Heart left ventricle (tissue), 16 donors: ENCODE measurements around the gene TGM2. TPM values are rescaled to one million over a fixed set of nuclear protein-coding genes. Genes with fewer than 3 reads are reported as not detected.
A peak's percentile ranks its signal among the peaks of the same experiment; 100 is the strongest.

Source experiments
- ATAC-seq, 4 donors: fragments of 200-7000 bp; cut with Tn5 transposase; one replicate each; pipeline ENCODE4 v1.9.1; 2020 to 2022; ENCODE audit warnings: moderate library complexity in 4 of 4, mild to moderate bottlenecking in 3 of 4, moderate number of reproducible peaks in 1 of 4
- DNase-seq, 5 donors: peaks; one replicate each; pipeline ENCODE4 v3.0.0-alpha.2; 2020
- H3K27ac ChIP-seq, 12 donors: fragments of 200-600 bp; sonication (generic) in 4 of 12; one replicate each; pipeline versions ENCODE4 v1.5.0 to v1.8.0; 2016 to 2022; ENCODE audit warnings: mild to moderate bottlenecking in 2 of 12
- H3K27me3 ChIP-seq, 9 donors: fragments of 200-600 bp; sonication (generic) in 2 of 9; one replicate each; pipeline versions ENCODE4 v1.5.1 to v1.8.0; 2016 to 2022; ENCODE audit warnings: mild to moderate bottlenecking in 3 of 9
- H3K36me3 ChIP-seq, 9 donors: fragments of 200-600 bp; sonication (generic) in 2 of 9; one replicate each; pipeline versions ENCODE4 v1.5.0 to v1.8.0; 2018 to 2022; ENCODE audit warnings: mild to moderate bottlenecking in 2 of 9
- H3K4me1 ChIP-seq, 12 donors: fragments of 200-600 bp; sonication (generic) in 4 of 12; one replicate each; pipeline versions ENCODE4 v1.5.0 to v1.8.0; 2016 to 2022; ENCODE audit warnings: mild to moderate bottlenecking in 3 of 12
- H3K4me3 ChIP-seq, 12 donors: fragments of 200-600 bp; sonication (generic) in 4 of 12; one replicate each; pipeline versions ENCODE4 v1.5.0 to v1.8.0; 2017 to 2022; ENCODE audit warnings: mild to moderate bottlenecking in 9 of 12, moderate library complexity in 4 of 12
- H3K9me3 ChIP-seq, 12 donors: fragments of 200-600 bp; sonication (generic) in 4 of 12; one replicate each; pipeline versions ENCODE4 v1.5.0 to v1.8.0; 2016 to 2022; ENCODE audit warnings: mild to moderate bottlenecking in 1 of 12
- POLR2A ChIP-seq, 2 donors: fragments of 450-650 bp; IDR thresholded peaks; one replicate each; pipeline ENCODE4 v1.6.1; 2017; ENCODE audit warnings: antibody characterized with exemption in 2 of 2, mild to moderate bottlenecking in 2 of 2, moderate library complexity in 2 of 2
- WGBS, 4 donors: extraction: QIAGEN DNeasy Blood & Tissue Kit in 2 of 4; methylation state at CpG; one replicate each; pipeline versions ENCODE4 v1.1.5 to v1.1.7; 2013 to 2018; 5-methylcytosine and 5-hydroxymethylcytosine counted together
- intact Hi-C, 10 donors: fragments of 100-400 bp; cut with DNase I; formaldehyde crosslinking; loops; one replicate each; pipeline versions ENCODE4 v1.11.1 to v1.14.2; 2022
- polyA plus RNA-seq, 2 donors: library from polyadenylated mRNA; stranded (reverse); fragments of 200-250 nt; gene quantifications; one replicate each; pipeline ENCODE4 v1.2.3, GENCODE V29; 2013
- total RNA-seq, 9 donors: library from RNA; depleted of rRNA in 2 of 9; stranded (reverse); fragments of >200 nt in 2 of 9; fragmentation: NEBNext Ultra II Directional in 3 of 9; extraction: Animal tissue kit (Norgen Biotek cat#: 25700) in 3 of 9; gene quantifications; one replicate each; pipeline versions ENCODE4 v1.1.0 to v1.2.4, GENCODE V29; 2016 to 2023
- TF ChIP-seq, protein P1 (sequence below), 12 donors: fragments of 200-600 bp; sonication (generic) in 4 of 12; IDR thresholded peaks; one replicate each; pipeline versions ENCODE4 v1.5.0 to v1.8.0; 2018 to 2022; ENCODE audit warnings: antibody characterized with exemption in 12 of 12, mild to moderate bottlenecking in 5 of 12
- donor health status: ischemic (EF 13 %, LVEDD 7.1; RV severe dilation, severe dysfunction).
- donor health status: healthy with polysubstance abuse.
- donor health status: DM: no; HTN: yes; CAD: no.
- donor health status: DM: no; HTN: no; CAD: no.
- donor health status: ischemic (EF 25% LVEDD 6.9; RV normal size, moderate dysfunction).
- donor health status: ischemic (EF 25% LVEDD 5.7; RV mildly dilated, moderate dysfunction).
- donor health status: healthy.
- donor health status: DM: yes; HTN: yes; CAD: no.
- donor health status: ischemic (EF 35%, LVEDD 5.7; RV mildly dilated, moderate dysfunction).
- donor health status: nonischemic (EF 11% LVEDD 7.7; RV severe dilation, severe dysfunction).
- donor health status: DM: yes; HTN: yes; CAD: no.
- donor health status: PGD.
- donor health status: ischemic (EF 29% LVEDD 5.4; RV normal size, mild dysfunction).
- donor health status: nonischemic (EF 23%, LVEDD 6.1; RV moderate dilation, normal function).

Gene TGM2
- total and polyA plus RNA-seq, 11 donors, result 211 to 1,146 (median 567) TPM

DNA sequence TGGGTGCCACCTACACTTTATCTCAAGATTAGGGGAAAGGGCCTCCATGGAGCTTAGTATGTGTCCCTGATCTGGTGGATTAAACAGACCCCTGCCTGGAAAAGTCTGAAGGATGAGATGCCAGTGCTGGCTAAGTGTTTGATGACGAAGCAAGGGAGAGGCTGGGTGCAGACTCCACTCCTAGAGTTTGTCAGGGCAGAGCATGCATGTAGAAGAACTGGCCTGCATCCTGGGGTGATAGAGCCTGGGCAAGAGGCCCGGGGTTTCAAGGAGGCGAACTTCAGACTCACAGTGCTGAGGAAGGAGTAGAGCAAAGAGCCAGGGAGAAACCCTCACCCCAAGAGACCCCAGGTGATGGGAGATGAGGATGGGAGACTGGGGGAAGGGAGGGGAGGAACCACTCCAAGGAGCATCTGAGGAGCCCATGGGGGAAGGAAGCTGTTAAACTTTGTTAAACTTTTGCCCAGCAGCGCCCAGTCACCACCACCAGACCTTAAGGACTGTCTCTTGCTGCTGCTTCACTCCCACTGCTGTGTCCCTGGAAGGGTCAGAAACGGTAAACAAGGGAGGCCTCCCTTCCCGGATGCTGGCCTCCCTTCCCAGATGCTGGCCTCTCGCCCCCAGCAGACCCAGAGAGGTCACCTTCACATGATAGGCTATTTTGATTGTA lies 69.9 kb downstream of the TGM2 start:
- DNase-seq (peak in 1 of 5 donors; percentile 26), ATAC-seq (peak in 3 of 4 donors; percentile 15 to 40 (median 37))
- Histone ChIP-seq H3K36me3 (peaks cover 0 to 13% (median 8%) of the 10 kb centered on the region in 9 donors), H3K4me3 (no peak overlapping the region), H3K27me3 (no peaks in the 10 kb centered on the region), H3K9me3 (peaks cover 0 to 7% (median 0%) of the 10 kb centered on the region in 12 donors), H3K4me1 (peaks cover 8 to 61% (median 49%) of the 10 kb centered on the region in 12 donors), H3K27ac (peak overlapping the region in 10 of 12 donors; percentile 42 to 92 (median 70))
- TF ChIP-seq POLR2A (IDR thresholded peaks at IDR 0.05), result no peak
- TF ChIP-seq, protein P1, sequence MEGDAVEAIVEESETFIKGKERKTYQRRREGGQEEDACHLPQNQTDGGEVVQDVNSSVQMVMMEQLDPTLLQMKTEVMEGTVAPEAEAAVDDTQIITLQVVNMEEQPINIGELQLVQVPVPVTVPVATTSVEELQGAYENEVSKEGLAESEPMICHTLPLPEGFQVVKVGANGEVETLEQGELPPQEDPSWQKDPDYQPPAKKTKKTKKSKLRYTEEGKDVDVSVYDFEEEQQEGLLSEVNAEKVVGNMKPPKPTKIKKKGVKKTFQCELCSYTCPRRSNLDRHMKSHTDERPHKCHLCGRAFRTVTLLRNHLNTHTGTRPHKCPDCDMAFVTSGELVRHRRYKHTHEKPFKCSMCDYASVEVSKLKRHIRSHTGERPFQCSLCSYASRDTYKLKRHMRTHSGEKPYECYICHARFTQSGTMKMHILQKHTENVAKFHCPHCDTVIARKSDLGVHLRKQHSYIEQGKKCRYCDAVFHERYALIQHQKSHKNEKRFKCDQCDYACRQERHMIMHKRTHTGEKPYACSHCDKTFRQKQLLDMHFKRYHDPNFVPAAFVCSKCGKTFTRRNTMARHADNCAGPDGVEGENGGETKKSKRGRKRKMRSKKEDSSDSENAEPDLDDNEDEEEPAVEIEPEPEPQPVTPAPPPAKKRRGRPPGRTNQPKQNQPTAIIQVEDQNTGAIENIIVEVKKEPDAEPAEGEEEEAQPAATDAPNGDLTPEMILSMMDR (IDR thresholded peaks at IDR 0.05), result no peak
- intact Hi-C loops, result no loop called here
- WGBS, 4 donors, result 56 to 64% (median 60%) methylated on average over 7 of the region's 7 CpGs

DNA sequence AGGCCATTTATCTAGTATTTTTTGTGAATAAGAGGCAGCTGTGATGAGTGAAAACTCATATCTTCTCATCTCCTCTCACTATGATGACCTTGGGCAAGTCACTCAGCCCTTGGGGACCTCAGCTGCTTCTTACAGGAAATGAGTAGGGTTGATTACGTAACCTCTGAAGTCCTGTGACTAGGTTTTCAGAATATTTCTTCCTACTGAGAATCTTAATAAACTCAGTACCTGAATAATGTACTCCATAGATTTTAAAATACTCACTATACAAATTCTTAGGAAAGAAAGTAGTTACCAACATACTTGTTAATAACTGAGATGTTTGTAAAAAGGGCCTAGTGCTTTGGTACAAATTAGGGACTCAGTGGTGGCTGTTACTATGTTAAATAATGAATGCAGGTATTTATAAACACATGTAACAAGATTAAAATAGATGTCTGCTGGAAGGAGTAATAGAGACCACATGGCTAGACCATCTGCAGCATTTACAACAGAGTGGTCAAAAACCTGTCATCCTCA lies 70.6 kb downstream of the TGM2 start:
- ATAC-seq (peak in 3 of 4 donors; percentile 62 to 68 (median 64)), DNase-seq (peak in 4 of 5 donors; percentile 51 to 74 (median 62))
- Histone ChIP-seq H3K4me1 (peaks cover 8 to 61% (median 49%) of the 10 kb centered on the region in 12 donors), H3K9me3 (peaks cover 0 to 4% (median 0%) of the 10 kb centered on the region in 12 donors), H3K27ac (peak overlapping the region in 11 of 12 donors; percentile 19 to 92 (median 69)), H3K4me3 (no peak overlapping the region), H3K27me3 (no peaks in the 10 kb centered on the region), H3K36me3 (peaks cover 0 to 20% (median 15%) of the 10 kb centered on the region in 9 donors)
- WGBS, 4 donors, result 19 to 52% (median 41%) methylated on average over 1 of the region's 1 CpG
- intact Hi-C loops, result no loop called here
- TF ChIP-seq, protein P1 (IDR thresholded peaks at IDR 0.05), result no peak
- TF ChIP-seq POLR2A (IDR thresholded peaks at IDR 0.05), result no peak

DNA sequence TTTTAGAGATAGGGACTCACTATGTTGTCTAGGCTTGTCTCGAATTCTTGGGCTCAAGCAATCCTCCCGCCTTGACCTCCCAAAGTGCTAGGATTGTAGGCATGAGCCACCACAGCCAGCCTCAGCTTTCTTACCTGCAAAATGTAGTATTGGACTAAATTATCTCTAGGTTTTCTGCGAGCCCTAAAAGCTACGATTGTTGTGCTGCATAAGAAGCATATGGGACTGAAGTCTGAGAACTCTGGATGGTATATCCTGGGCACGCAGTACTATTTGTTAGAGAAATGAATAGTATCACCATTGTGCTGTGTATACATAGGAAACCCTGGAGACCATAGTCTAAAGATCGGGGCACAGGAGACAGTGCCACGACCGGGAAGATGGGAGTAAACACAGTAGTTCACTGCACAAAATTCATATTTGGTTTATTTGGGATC lies 71.4 kb downstream of the TGM2 start:
- WGBS, 4 donors, result 95 to 97% (median 96%) methylated on average over 8 of the region's 8 CpGs
- Histone ChIP-seq H3K27ac (peak overlapping the region in 10 of 12 donors; percentile 13 to 92 (median 70)), H3K4me3 (no peak overlapping the region), H3K4me1 (peaks cover 8 to 56% (median 49%) of the 10 kb centered on the region in 12 donors), H3K9me3 (no peaks in the 10 kb centered on the region), H3K27me3 (no peaks in the 10 kb centered on the region), H3K36me3 (peaks cover 0 to 27% (median 20%) of the 10 kb centered on the region in 9 donors)
- ATAC-seq (no peak), DNase-seq (no peak)
- intact Hi-C loops, result no loop called here
- no peak for TF ChIP-seq POLR2A (IDR thresholded peaks at IDR 0.05)
- TF ChIP-seq, protein P1 (IDR thresholded peaks at IDR 0.05), result no peak

DNA sequence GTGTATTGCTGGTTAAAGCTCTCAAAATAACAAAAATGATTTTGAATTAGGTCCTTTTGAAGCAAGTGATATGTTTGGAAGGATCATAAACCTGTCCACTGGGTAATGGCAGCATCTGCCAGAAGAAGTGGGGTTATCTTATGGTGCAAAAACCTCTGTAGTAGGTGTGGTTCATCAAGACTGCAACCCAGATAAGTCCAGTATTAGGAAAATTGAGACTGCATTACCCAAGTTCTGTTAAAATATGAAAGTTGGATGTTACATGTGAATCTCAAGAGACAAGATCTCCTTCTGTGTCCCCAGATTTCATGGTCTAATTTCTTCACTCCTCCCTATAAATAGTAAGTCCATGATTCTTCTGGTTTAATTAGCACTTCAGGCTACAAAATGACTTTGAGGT lies 72.2 kb downstream of the TGM2 start:
- TF ChIP-seq POLR2A (IDR thresholded peaks at IDR 0.05), result no peak
- TF ChIP-seq, protein P1 (IDR thresholded peaks at IDR 0.05), result no peak
- H3K27ac ChIP-seq, result peak overlapping the region in 10 of 12 donors; percentile 42 to 92 (median 70)
- peaks cover 8 to 56% (median 49%) of the 10 kb centered on the region in 12 donors for H3K4me1 ChIP-seq

More for the DNA sequence above, 72.2 kb downstream of the TGM2 start:
- no peaks in the 10 kb centered on the region for H3K9me3 ChIP-seq
- H3K27me3 ChIP-seq, result no peaks in the 10 kb centered on the region
- DNase-seq (no peak), ATAC-seq (no peak)
- intact Hi-C loops, result no loop called here
- H3K36me3 ChIP-seq, result peaks cover 0 to 34% (median 27%) of the 10 kb centered on the region in 9 donors
- no peak overlapping the region for H3K4me3 ChIP-seq
